ENCODE measurements around the gene NEK1. TPM values are rescaled to one million over a fixed set of nuclear protein-coding genes. Genes with fewer than 3 reads are reported as not detected.
A peak's percentile ranks its signal among the peaks of the same experiment; 100 is the strongest.

NEK1 gene
- total and polyA plus RNA-seq, 2 of the 4 experiments (the other 2 are of a cell fraction): 3.3 to 3.9 TPM

GRCh38 chr4:169385376-169385775 is 227.0 kb downstream of the NEK1 start:
- no peak overlapping the region for H2AK5ac ChIP-seq (ENCODE audit: low read depth, low read length)
- H2BK20ac ChIP-seq (ENCODE audit: low read depth, low read length): peak overlapping the region; percentile 50; the same call in 1 of the 2 replicates
- peak overlapping the region; percentile 77 for H3K4ac ChIP-seq (ENCODE audit: low read depth, low read length)
- H3K56ac ChIP-seq (ENCODE audit: extremely low read depth, insufficient read depth, low read length): no peak overlapping the region
- peak overlapping the region; percentile 0; the same call in 1 of the 2 replicates for H3K18ac ChIP-seq (ENCODE audit: low read depth, low read length)
- no peaks in the 10 kb centered on the region for H4K20me1 ChIP-seq (ENCODE audit: insufficient read depth, low read length)
- intact Hi-C loops (cut with micrococcal nuclease) (no loop called here), dilution Hi-C loops (cut with HindIII; ENCODE audit: low sequenced_read_pairs, unreplicated experiment) (no loop called here), in situ Hi-C loops (cut with MboI; ENCODE audit: low sequenced_read_pairs) (no loop called here)
- TF ChIP-seq NFE2L2 (IDR thresholded peaks at IDR 0.05; ENCODE audit: low read depth, low read length) (no peak), MXI1 (IDR thresholded peaks at IDR 0.05; ENCODE audit: borderline replicate concordance, low read depth, low read length) (no peak), MAZ (IDR thresholded peaks at IDR 0.05; ENCODE audit: borderline replicate concordance, low read depth, low read length) (no peak), USF2 (IDR thresholded peaks at IDR 0.05; ENCODE audit: low read depth, low read length) (no peak), FOS (IDR thresholded peaks at IDR 0.05; ENCODE audit: low read depth, low read length) (no peak), SMC3 (IDR thresholded peaks at IDR 0.05; ENCODE audit: low read depth, low read length) (no peak), CHD1 (IDR thresholded peaks at IDR 0.05; ENCODE audit: low read depth, low read length) (no peak), RFX5 (IDR thresholded peaks at IDR 0.05; ENCODE audit: low read depth, low read length) (no peak), CEBPB (IDR thresholded peaks at IDR 0.05; ENCODE audit: low read depth, low read length) (no peak), CTCF (conservative IDR thresholded peaks at IDR 0.05; ENCODE audit: low read depth, low read length) (no peak), ELK1 (IDR thresholded peaks at IDR 0.05; ENCODE audit: borderline replicate concordance, low read depth, low read length) (no peak), BHLHE40 (IDR thresholded peaks at IDR 0.05; ENCODE audit: low read depth, low read length) (no peak), POLR2A (IDR thresholded peaks at IDR 0.05; ENCODE audit: low read depth, low read length) (no peak), RCOR1 (IDR thresholded peaks at IDR 0.05; ENCODE audit: insufficient replicate concordance, low read length) (no peak), RAD21 (IDR thresholded peaks at IDR 0.05; ENCODE audit: low read length) (no peak), MAFK (IDR thresholded peaks at IDR 0.05; ENCODE audit: low read depth, low read length) (no peak)
- no peak overlapping the region for H3K23ac ChIP-seq (ENCODE audit: low read depth, low read length)
- no peak overlapping the region for H4K5ac ChIP-seq (ENCODE audit: low read depth, low read length)
- H3K79me1 ChIP-seq (ENCODE audit: low read depth in 1 of 2, low read length in 2 of 2): no peaks in the 10 kb centered on the region
- peak overlapping the region; percentile 68; the same call in 1 of the 2 replicates for H2BK120ac ChIP-seq (ENCODE audit: low read depth, low read length)
- H3K27me3 ChIP-seq (ENCODE audit: control insufficient read depth, insufficient read depth, low read length): no peaks in the 10 kb centered on the region
- ChIA-PET POLR2A (ENCODE audit: unreplicated experiment) (no interaction called here), CTCF (interaction anchor here (0.8 kb wide), 1 partner anchor 102 kb away, joined by 4 read pairs; no protein-coding TSS in a partner anchor)
- no peak overlapping the region for H3K4me3 ChIP-seq (ENCODE audit: insufficient read depth, low read depth, low read length)
- H3K36me3 ChIP-seq (ENCODE audit: control insufficient read depth, insufficient read depth, low read length): no peaks in the 10 kb centered on the region
- H2AK9ac ChIP-seq (replicated peaks; ENCODE audit: low read depth, low read length, poor library complexity): no peak overlapping the region
- no peak overlapping the region for H3K9ac ChIP-seq (ENCODE audit: low read depth, low read length)
- ATAC-seq (ENCODE audit: low read depth) (peak; percentile 64), DNase-seq (peak; percentile 87)
- peak overlapping the region; percentile 71 for H2BK5ac ChIP-seq (ENCODE audit: low read depth, low read length, poor library complexity, severe bottlenecking)
- peak overlapping the region; percentile 19 for H3K27ac ChIP-seq (ENCODE audit: insufficient read depth, low read length)
- peaks cover 11% of the 10 kb centered on the region for H3K4me1 ChIP-seq (ENCODE audit: control insufficient read depth, insufficient read depth, low read length)
- H4K91ac ChIP-seq (ENCODE audit: insufficient read depth, low read depth, low read length): no peak overlapping the region
- peaks cover 3% of the 10 kb centered on the region; the same call in 1 of the 2 replicates for H3K9me1 ChIP-seq (ENCODE audit: insufficient read depth, low read length)
- no CpG with 5 or more reads among the region's 3 CpGs for WGBS, 2 experiments (ENCODE audit: extremely low coverage in 2 of 2, insufficient read length in 1 of 2)
- H3K9me3 ChIP-seq (ENCODE audit: control insufficient read depth, insufficient read depth, low read length): peaks cover 2% of the 10 kb centered on the region; the same call in 1 of the 2 replicates
- no peak overlapping the region for H2AFZ ChIP-seq (replicated peaks; ENCODE audit: low read length, poor library complexity)
- H4K8ac ChIP-seq (ENCODE audit: low read depth in 2 of 2, low read length in 2 of 2): peak overlapping the region in 1 of 2 experiments; percentile 20; a peak in 1 of 4 replicates
- H3K14ac ChIP-seq (replicated peaks; ENCODE audit: low read depth, low read length): no peak overlapping the region
- H2BK15ac ChIP-seq (ENCODE audit: low read depth, low read length): no peak overlapping the region
- H3K4me2 ChIP-seq (ENCODE audit: low read depth, low read length): no peak overlapping the region
- BruUV-seq (replicated peaks): no TSS peak

All from IMR-90 (cell line).